B cell (primary cell): ENCODE data around the gene CAPN3.

Source experiments
- CTCF ChIP-seq: fragments of 200-600 bp; IDR thresholded peaks from one replicate; pipeline ENCODE4 v1.8.0; 2022; ENCODE audit warnings: antibody characterized with exemption, mild to moderate bottlenecking
- EZH2 ChIP-seq: IDR thresholded peaks from 2 replicates; pipeline ENCODE4 v1.6.1; 2012; ENCODE audit warnings: borderline replicate concordance, low read depth, mild to moderate bottlenecking, moderate library complexity, low read length; ENCODE audit not compliant: insufficient read depth, poor library complexity, severe bottlenecking

DNA sequence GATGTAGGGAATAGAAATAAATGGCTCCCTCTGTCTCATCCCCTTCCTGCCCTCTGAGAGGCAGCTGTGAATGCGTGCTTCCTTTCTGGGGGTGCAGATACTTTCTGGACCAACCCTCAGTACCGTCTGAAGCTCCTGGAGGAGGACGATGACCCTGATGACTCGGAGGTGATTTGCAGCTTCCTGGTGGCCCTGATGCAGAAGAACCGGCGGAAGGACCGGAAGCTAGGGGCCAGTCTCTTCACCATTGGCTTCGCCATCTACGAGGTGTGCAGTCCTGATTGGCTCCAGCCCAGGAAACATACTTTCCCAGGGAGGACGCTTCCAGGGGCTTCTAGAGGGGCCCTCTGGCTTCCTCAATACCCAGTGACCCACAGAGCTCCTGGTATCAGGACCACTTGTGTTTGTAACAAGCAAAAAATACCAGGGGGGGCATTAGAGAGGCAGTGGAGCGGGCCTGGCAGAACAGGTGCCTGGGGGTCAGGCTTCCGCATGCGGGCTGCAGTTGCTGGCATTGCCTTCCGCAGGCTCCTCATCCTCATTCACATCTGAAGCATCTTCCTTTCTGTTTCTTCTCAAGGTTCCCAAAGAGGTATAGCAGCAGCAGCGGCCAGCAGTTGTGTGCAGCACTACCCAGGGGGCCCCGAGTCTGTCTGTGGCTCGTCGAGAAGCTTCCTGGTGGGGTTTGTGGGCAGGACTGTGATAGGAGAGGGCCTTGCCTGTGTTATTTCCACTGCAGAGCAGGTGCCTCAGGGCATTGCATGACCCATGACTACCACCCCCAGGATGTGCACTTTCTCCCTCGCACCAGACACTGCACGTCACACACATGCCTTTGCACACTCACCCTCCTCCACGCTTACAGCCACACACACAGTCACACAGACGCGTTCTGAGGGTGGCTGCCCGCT, 42.5 kb downstream of the CAPN3 start:
- TF ChIP-seq CTCF (no peak), EZH2 (no peak)
